ENCODE data around the gene CRYBB1.

The CRYBB1 gene

DNA sequence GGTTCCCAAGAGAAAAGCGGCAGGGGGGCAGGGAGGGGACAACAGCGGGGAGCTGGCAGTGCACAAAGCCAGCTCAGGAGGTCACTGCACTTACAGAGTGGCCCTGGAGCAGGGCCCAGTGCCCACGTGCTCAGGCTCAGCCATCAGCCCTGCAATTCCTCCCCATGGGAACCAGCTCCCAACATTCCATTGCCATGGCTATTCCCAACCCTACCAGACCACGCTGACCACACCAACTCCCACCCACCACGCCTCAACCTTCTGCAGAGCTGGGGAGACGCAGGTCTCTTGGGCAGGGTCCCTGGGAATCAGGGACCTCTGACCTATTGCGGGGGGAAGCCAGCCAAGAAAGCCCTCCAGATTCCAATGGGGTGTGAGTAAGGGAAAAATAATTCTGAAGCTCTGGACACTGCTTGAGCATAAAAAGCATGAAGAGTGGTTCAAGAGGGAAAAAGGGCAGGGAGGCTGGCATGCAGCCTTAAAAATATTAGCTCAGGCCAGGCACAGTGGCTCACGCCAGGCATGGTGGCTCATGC is 67.3 kb downstream of the CRYBB1 start:
- no peak for DNase-seq

DNA sequence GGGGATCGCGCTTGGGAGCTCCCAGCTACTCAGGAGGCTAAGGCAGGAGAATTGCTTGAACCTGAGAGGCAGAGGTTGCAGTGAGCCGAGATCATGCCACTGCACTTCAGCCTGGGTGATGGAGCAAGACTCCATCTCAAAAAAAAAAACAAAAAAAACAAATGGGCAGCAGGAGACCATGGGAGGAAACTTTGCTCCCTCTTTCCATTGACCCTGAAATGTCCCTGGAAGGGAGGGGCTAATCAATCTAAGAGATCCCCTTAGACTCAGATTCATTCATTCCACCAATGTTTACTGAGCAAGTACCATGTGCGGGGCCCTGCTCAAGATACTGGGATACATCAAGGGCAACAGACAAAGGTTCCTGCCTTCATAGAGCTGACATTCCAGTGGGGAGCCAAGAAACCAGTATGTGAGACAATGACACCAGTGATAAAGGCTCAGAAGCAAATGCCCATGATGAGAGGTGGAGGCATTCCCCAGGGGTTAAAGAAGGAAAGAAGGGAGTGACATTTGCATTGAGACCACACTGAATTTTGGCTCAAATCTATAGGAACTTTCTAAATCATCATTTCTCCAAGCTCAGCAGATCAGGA is 67.8 kb downstream of the CRYBB1 start:
- DNase-seq: no peak
